Activated naive CD8-positive, alpha-beta T cell treated with anti-CD3 and anti-CD28 coated beads, Interleukin-2, amount 50 U/mL, for 16 hours (primary cell): ENCODE measurements around the gene EFNA4.

ENCODE experiments used
- DNase-seq: peaks from one replicate; pipeline ENCODE4 v3.0.0-alpha.2; 2020; ENCODE audit warnings: low read depth, low spot score

EFNA4 gene

GRCh38 chr1:155063550-155064110 is at the start of gene EFNA4:
Gene EFNA4, plus strand, starts transcription at chr1:155063740. Its CDS starts 84 bp downstream, at chr1:155063824.
- peak; percentile 65 for DNase-seq

GRCh38 chr1:155014709-155015508 is 48.6 kb upstream of the EFNA4 start:
- DNase-seq, result no peak

GRCh38 chr1:155015527-155016230 is 47.9 kb upstream of the EFNA4 start:
- no peak for DNase-seq

GRCh38 chr1:155016231-155016831 is 47.2 kb upstream of the EFNA4 start:
- DNase-seq, result no peak

GRCh38 chr1:155017041-155017945 is 46.2 kb upstream of the EFNA4 start:
- DNase-seq, result peak; percentile 84

GRCh38 chr1:155017946-155018316 is 45.6 kb upstream of the EFNA4 start:
- DNase-seq, result no peak

- no peak for DNase-seq
These were observed 44.8 kb upstream of the EFNA4 start for GRCh38 chr1:155018617-155019348.

GRCh38 chr1:155019377-155020245 is 43.9 kb upstream of the EFNA4 start:
- no peak for DNase-seq

GRCh38 chr1:155022136-155022926 is 41.2 kb upstream of the EFNA4 start:
- no peak for DNase-seq

- DNase-seq, result no peak
These were observed 40.7 kb upstream of the EFNA4 start for GRCh38 chr1:155022927-155023236.

GRCh38 chr1:155023627-155024026 is 39.9 kb upstream of the EFNA4 start:
- no peak for DNase-seq

GRCh38 chr1:155024315-155024714 is 39.2 kb upstream of the EFNA4 start:
- no peak for DNase-seq

- DNase-seq, result no peak
These were observed 37.4 kb upstream of the EFNA4 start for GRCh38 chr1:155026154-155026553.

- DNase-seq, result no peak
These were observed 37.0 kb upstream of the EFNA4 start for GRCh38 chr1:155026588-155026987.

- no peak for DNase-seq
These were observed 33.9 kb upstream of the EFNA4 start for GRCh38 chr1:155029513-155030242.

GRCh38 chr1:155030243-155030795 is 33.2 kb upstream of the EFNA4 start:
- no peak for DNase-seq

- DNase-seq, result no peak
These were observed 32.6 kb upstream of the EFNA4 start for GRCh38 chr1:155030899-155031298.

- DNase-seq, result no peak
These were observed 30.7 kb upstream of the EFNA4 start for GRCh38 chr1:155032886-155033285.
